ENCODE data around the gene CR1.

DNA sequence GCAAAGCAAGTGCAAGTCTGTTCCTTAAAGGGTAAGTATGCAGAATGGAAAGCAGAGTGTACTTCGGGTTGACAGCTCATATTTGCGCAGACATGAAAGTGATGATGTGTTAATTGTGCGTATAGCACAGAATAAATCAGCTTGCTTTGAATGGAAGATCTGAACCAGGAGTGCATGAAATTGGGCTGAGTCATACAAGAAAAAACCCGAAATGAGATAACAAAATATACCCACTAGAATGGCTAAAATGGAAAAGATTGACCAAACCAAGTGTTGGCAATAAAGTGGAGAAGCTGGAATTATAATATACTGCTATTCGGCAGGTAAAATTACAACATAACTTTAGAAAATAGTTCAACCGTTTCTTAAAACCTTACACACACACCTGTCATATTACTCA, 177.4 kb downstream of the CR1 start:
- TF ChIP-seq, protein P1, sequence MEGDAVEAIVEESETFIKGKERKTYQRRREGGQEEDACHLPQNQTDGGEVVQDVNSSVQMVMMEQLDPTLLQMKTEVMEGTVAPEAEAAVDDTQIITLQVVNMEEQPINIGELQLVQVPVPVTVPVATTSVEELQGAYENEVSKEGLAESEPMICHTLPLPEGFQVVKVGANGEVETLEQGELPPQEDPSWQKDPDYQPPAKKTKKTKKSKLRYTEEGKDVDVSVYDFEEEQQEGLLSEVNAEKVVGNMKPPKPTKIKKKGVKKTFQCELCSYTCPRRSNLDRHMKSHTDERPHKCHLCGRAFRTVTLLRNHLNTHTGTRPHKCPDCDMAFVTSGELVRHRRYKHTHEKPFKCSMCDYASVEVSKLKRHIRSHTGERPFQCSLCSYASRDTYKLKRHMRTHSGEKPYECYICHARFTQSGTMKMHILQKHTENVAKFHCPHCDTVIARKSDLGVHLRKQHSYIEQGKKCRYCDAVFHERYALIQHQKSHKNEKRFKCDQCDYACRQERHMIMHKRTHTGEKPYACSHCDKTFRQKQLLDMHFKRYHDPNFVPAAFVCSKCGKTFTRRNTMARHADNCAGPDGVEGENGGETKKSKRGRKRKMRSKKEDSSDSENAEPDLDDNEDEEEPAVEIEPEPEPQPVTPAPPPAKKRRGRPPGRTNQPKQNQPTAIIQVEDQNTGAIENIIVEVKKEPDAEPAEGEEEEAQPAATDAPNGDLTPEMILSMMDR (IDR thresholded peaks at IDR 0.05) = no peak
- TF ChIP-seq POLR2A (IDR thresholded peaks at IDR 0.05) (no peak), EP300 (IDR thresholded peaks at IDR 0.05) (no peak)
